Measurements from ENCODE around the gene PDE1C.
"Not testable (repeated sequence)": the region's sequence is repeated elsewhere in the genome, so short reads cannot be mapped to it uniquely, and the experiment has no call there.

PDE1C gene

GRCh38 chr7:32088451-32088881, 18.3 kb upstream of the PDE1C start:
- peaks cover 4% of the 10 kb centered on the region for H3K4me1 Mint-ChIP-seq
- H3K27me3 Mint-ChIP-seq (ENCODE audit: low read depth), result peaks cover 8% of the 10 kb centered on the region
- TF ChIP-seq CTCF (IDR thresholded peaks at IDR 0.05; ENCODE audit: unreplicated experiment in 3 of 3), result no peak
- no peak overlapping the region for H3K27ac Mint-ChIP-seq
- H3K36me3 Mint-ChIP-seq (ENCODE audit: low read depth), result no peaks in the 10 kb centered on the region
- H3K9me3 Mint-ChIP-seq, result no peaks in the 10 kb centered on the region
- H3K4me3 Mint-ChIP-seq, result no peak overlapping the region

- TF ChIP-seq CTCF (IDR thresholded peaks at IDR 0.05; ENCODE audit: unreplicated experiment in 3 of 3), result no peak
- Mint-ChIP-seq H3K27me3 (ENCODE audit: low read depth) (peaks cover 11% of the 10 kb centered on the region), H3K27ac (no peak overlapping the region), H3K4me1 (no peaks in the 10 kb centered on the region), H3K4me3 (no peak overlapping the region), H3K36me3 (ENCODE audit: low read depth) (no peaks in the 10 kb centered on the region), H3K9me3 (peaks cover 13% of the 10 kb centered on the region)
Measured at GRCh38 chr7:32079510-32079909, 9.3 kb upstream of the PDE1C start.

- Mint-ChIP-seq H3K4me3 (no peak overlapping the region), H3K27me3 (ENCODE audit: low read depth) (peaks cover 18% of the 10 kb centered on the region), H3K36me3 (ENCODE audit: low read depth) (no peaks in the 10 kb centered on the region), H3K4me1 (no peaks in the 10 kb centered on the region), H3K27ac (no peak overlapping the region), H3K9me3 (peaks cover 13% of the 10 kb centered on the region)
- TF ChIP-seq CTCF (IDR thresholded peaks at IDR 0.05; ENCODE audit: unreplicated experiment in 3 of 3), result no peak
Measured at GRCh38 chr7:32078824-32079223, 8.6 kb upstream of the PDE1C start.

GRCh38 chr7:32077806-32078205, 7.6 kb upstream of the PDE1C start:
- H3K4me1 Mint-ChIP-seq, result no peaks in the 10 kb centered on the region
- no peak overlapping the region for H3K27ac Mint-ChIP-seq
- no peak overlapping the region for H3K4me3 Mint-ChIP-seq
- H3K27me3 Mint-ChIP-seq (ENCODE audit: low read depth), result peaks cover 25% of the 10 kb centered on the region
- peaks cover 13% of the 10 kb centered on the region for H3K9me3 Mint-ChIP-seq
- H3K36me3 Mint-ChIP-seq (ENCODE audit: low read depth), result no peaks in the 10 kb centered on the region
- TF ChIP-seq CTCF (IDR thresholded peaks at IDR 0.05; ENCODE audit: unreplicated experiment in 3 of 3), result no peak

GRCh38 chr7:32076802-32077201, 6.6 kb upstream of the PDE1C start:
- H3K27me3 Mint-ChIP-seq (ENCODE audit: low read depth), result peaks cover 35% of the 10 kb centered on the region
- not testable (repeated sequence) for H3K4me1 Mint-ChIP-seq; H3K27ac Mint-ChIP-seq; H3K36me3 Mint-ChIP-seq (ENCODE audit: low read depth); H3K4me3 Mint-ChIP-seq
- H3K9me3 Mint-ChIP-seq, result peaks cover 13% of the 10 kb centered on the region

- no peak for TF ChIP-seq CTCF (IDR thresholded peaks at IDR 0.05; ENCODE audit: unreplicated experiment in 3 of 3)
- Mint-ChIP-seq H3K27me3 (ENCODE audit: low read depth) (peaks cover 47% of the 10 kb centered on the region), H3K4me1 (peaks cover 4% of the 10 kb centered on the region), H3K36me3 (ENCODE audit: low read depth) (no peaks in the 10 kb centered on the region), H3K4me3 (no peak overlapping the region), H3K9me3 (peaks cover 6% of the 10 kb centered on the region), H3K27ac (no peak overlapping the region)
Measured at GRCh38 chr7:32075612-32076011, 5.4 kb upstream of the PDE1C start.

Data from nephron (organoid).